ENCODE results near the gene SEC31A.

GRCh38 chr4:82789025-82789776, 101.8 kb downstream of the SEC31A start:
- no peak for TF ChIP-seq GATA3 (IDR thresholded peaks at IDR 0.05; ENCODE audit: low read depth, low read length)
- no peak for TF ChIP-seq GATA2 (IDR thresholded peaks at IDR 0.05; ENCODE audit: low read depth, low read length)
